ENCODE data around the gene SPATA20.
A peak's percentile ranks its signal among the peaks of the same experiment; 100 is the strongest.

The SPATA20 gene

GRCh38 chr17:50520483-50520882, 26.5 kb upstream of the SPATA20 start:
- DNase-seq (ENCODE audit: low read depth): no peak

GRCh38 chr17:50521514-50521913, 25.5 kb upstream of the SPATA20 start:
- DNase-seq (ENCODE audit: low read depth): no peak

GRCh38 chr17:50522766-50523165, 24.2 kb upstream of the SPATA20 start:
- DNase-seq (ENCODE audit: low read depth): no peak

- no peak for DNase-seq (ENCODE audit: low read depth)
Observed at GRCh38 chr17:50523208-50523607, 23.8 kb upstream of the SPATA20 start.

- no peak for DNase-seq (ENCODE audit: low read depth)
Observed at GRCh38 chr17:50524838-50525237, 22.1 kb upstream of the SPATA20 start.

GRCh38 chr17:50527155-50527762, 19.7 kb upstream of the SPATA20 start:
- no peak for DNase-seq (ENCODE audit: low read depth)

GRCh38 chr17:50527949-50528474, 19.0 kb upstream of the SPATA20 start:
- no peak for DNase-seq (ENCODE audit: low read depth)

GRCh38 chr17:50529849-50530248, 17.1 kb upstream of the SPATA20 start:
- no peak for DNase-seq (ENCODE audit: low read depth)

- no peak for DNase-seq (ENCODE audit: low read depth)
Observed at GRCh38 chr17:50531428-50532025, 15.4 kb upstream of the SPATA20 start.

GRCh38 chr17:50532452-50533024, 14.4 kb upstream of the SPATA20 start, which contains the start of gene EPN3:
Gene EPN3, plus strand, starts transcription at chr17:50532735. Its CDS starts 3,822 bp downstream, at chr17:50536557.
- no peak for DNase-seq (ENCODE audit: low read depth)

- DNase-seq (ENCODE audit: low read depth): no peak
Observed at GRCh38 chr17:50533185-50533584, 13.8 kb upstream of the SPATA20 start.

- DNase-seq (ENCODE audit: low read depth): no peak
Observed at GRCh38 chr17:50533720-50534148, 13.2 kb upstream of the SPATA20 start.

GRCh38 chr17:50534222-50534978, 12.6 kb upstream of the SPATA20 start:
- peak; percentile 28 for DNase-seq (ENCODE audit: low read depth)

GRCh38 chr17:50534979-50535326, 12.0 kb upstream of the SPATA20 start:
- no peak for DNase-seq (ENCODE audit: low read depth)

- DNase-seq (ENCODE audit: low read depth): no peak
Observed at GRCh38 chr17:50535407-50535806, 11.6 kb upstream of the SPATA20 start.

GRCh38 chr17:50536683-50537646, 10.0 kb upstream of the SPATA20 start:
- DNase-seq (ENCODE audit: low read depth): no peak

GRCh38 chr17:50537721-50538548, 9.0 kb upstream of the SPATA20 start:
- DNase-seq (ENCODE audit: low read depth): no peak

- DNase-seq (ENCODE audit: low read depth): no peak
Observed at GRCh38 chr17:50538549-50539410, 8.2 kb upstream of the SPATA20 start.

GRCh38 chr17:50539762-50540559, 7.0 kb upstream of the SPATA20 start:
- no peak for DNase-seq (ENCODE audit: low read depth)
